ENCODE data around the gene TBR1. TPM values are rescaled to one million over a fixed set of nuclear protein-coding genes. Genes with fewer than 3 reads are reported as not detected.

TBR1 gene
- total RNA-seq, result not detected in 3 replicates
- long read RNA-seq, result 0 reads

DNA sequence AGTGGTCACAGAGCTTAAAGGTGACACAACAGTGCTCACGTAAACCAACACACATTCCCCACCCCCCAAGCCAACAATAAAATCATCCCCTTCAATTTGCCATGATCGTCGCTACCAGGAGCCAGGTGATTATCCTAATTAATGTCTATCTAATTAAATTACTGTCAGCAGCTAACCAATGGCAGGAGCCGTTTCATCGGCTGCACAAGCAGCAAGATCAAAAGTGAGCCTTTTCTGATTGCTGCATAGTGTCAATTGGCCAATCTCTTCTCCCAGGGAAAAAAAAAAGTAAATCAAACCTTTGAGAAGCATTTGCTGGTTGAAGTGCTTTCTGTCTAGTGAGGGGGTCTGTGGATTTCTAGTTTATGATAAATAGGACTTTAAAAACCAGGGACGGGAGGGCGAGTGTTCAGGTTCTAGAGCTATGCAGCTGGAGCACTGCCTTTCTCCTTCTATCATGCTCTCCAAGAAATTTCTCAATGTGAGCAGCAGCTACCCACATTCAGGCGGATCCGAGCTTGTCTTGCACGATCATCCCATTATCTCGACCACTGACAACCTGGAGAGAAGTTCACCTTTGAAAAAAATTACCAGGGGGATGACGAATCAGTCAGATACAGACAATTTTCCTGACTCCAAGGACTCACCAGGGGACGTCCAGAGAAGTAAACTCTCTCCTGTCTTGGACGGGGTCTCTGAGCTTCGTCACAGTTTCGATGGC is at the start of gene TBR1:
Gene TBR1 (plus strand): TSS at position 311 of the 721 bp plus-strand sequence. CDS start 114 bp downstream, at position 425.
- Mint-ChIP-seq H3K4me3 (ENCODE audit: unreplicated experiment) (peak within 1 kb of the TSS; percentile 64), H3K9me3 (ENCODE audit: low read depth) (no peaks in the 10 kb centered on the region), H3K36me3 (ENCODE audit: low read depth) (peaks cover 11% of the 10 kb centered on the region), H3K27ac (ENCODE audit: unreplicated experiment) (no peak within 1 kb of the TSS), H3K4me1 (ENCODE audit: low read depth) (peaks cover 45% of the 10 kb centered on the region), H3K27me3 (ENCODE audit: low read depth) (peaks cover 62% of the 10 kb centered on the region)
- DNase-seq (ENCODE audit: low spot score), result no peak
- TF ChIP-seq, protein P1, sequence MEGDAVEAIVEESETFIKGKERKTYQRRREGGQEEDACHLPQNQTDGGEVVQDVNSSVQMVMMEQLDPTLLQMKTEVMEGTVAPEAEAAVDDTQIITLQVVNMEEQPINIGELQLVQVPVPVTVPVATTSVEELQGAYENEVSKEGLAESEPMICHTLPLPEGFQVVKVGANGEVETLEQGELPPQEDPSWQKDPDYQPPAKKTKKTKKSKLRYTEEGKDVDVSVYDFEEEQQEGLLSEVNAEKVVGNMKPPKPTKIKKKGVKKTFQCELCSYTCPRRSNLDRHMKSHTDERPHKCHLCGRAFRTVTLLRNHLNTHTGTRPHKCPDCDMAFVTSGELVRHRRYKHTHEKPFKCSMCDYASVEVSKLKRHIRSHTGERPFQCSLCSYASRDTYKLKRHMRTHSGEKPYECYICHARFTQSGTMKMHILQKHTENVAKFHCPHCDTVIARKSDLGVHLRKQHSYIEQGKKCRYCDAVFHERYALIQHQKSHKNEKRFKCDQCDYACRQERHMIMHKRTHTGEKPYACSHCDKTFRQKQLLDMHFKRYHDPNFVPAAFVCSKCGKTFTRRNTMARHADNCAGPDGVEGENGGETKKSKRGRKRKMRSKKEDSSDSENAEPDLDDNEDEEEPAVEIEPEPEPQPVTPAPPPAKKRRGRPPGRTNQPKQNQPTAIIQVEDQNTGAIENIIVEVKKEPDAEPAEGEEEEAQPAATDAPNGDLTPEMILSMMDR (IDR thresholded peaks at IDR 0.05), result no peak

DNA sequence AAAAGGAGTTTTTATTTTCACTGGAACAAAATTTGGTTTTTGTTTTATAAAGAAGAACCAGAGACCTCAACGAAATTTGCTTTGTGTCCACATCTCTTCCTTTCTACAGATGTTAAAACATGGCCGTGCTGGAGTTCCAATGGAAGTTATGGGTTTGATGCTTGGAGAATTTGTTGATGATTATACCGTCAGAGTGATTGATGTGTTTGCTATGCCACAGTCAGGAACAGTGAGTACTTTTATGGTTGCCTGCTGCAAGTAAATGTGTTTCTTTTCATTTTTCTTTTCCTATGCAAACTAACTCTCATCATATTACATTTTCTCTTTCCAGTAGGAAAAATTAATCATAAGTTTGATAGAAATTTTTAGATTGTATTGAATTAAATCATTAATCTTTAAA is 48.4 kb upstream of the TBR1 start:
- Mint-ChIP-seq H3K36me3 (ENCODE audit: low read depth) (peaks cover 18% of the 10 kb centered on the region), H3K4me1 (ENCODE audit: low read depth) (peaks cover 7% of the 10 kb centered on the region), H3K27ac (ENCODE audit: unreplicated experiment) (no peak overlapping the region), H3K9me3 (ENCODE audit: low read depth) (peaks cover 4% of the 10 kb centered on the region), H3K27me3 (ENCODE audit: low read depth) (no peaks in the 10 kb centered on the region), H3K4me3 (ENCODE audit: unreplicated experiment) (no peak overlapping the region)
- DNase-seq (ENCODE audit: low spot score), result no peak
- TF ChIP-seq, protein P1 (IDR thresholded peaks at IDR 0.05), result no peak

DNA sequence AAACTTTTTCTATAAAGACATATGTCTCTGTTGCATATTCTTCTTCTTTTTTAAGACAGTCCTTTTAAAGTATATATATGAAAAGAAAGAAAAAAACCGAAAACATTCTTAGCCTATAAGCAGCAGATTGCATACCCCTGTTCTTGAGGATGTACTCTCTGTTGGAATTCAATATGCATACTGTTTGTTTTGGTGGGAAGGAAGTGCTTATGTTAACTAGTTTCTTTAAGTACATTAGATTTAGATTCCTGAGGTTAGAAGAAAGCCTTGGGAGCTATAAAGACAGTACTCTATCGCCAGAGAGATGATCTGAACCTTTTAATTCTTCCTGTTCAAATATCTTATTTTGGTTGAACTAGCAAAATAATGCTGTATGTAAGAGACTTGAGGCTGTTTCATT is 46.8 kb upstream of the TBR1 start:
- TF ChIP-seq, protein P1 (IDR thresholded peaks at IDR 0.05), result no peak
- no peak overlapping the region for H3K4me3 Mint-ChIP-seq (ENCODE audit: unreplicated experiment)
- no peaks in the 10 kb centered on the region for H3K27me3 Mint-ChIP-seq (ENCODE audit: low read depth)
- H3K36me3 Mint-ChIP-seq (ENCODE audit: low read depth), result peaks cover 11% of the 10 kb centered on the region
- H3K4me1 Mint-ChIP-seq (ENCODE audit: low read depth), result peaks cover 7% of the 10 kb centered on the region
- H3K9me3 Mint-ChIP-seq (ENCODE audit: low read depth), result no peaks in the 10 kb centered on the region
- no peak for DNase-seq (ENCODE audit: low spot score)
- H3K27ac Mint-ChIP-seq (ENCODE audit: unreplicated experiment), result no peak overlapping the region

DNA sequence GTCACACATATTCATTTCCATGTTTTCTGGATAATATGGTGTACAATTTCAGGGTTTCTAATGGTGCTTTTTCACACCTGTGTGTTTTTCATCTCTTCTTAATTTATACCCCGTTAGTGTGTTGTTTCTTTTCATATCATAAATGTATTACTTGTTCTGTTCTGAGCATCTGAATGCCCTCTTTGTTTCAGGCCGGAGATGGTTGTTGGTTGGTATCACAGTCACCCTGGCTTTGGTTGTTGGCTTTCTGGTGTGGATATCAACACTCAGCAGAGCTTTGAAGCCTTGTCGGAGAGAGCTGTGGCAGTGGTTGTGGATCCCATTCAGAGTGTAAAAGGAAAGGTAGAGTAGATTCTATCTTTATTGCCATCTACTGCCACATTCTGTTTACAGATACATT is 45.1 kb upstream of the TBR1 start:
- Mint-ChIP-seq H3K27me3 (ENCODE audit: low read depth) (no peaks in the 10 kb centered on the region), H3K9me3 (ENCODE audit: low read depth) (no peaks in the 10 kb centered on the region), H3K4me3 (ENCODE audit: unreplicated experiment) (no peak overlapping the region), H3K36me3 (ENCODE audit: low read depth) (peaks cover 11% of the 10 kb centered on the region), H3K27ac (ENCODE audit: unreplicated experiment) (no peak overlapping the region), H3K4me1 (ENCODE audit: low read depth) (peaks cover 7% of the 10 kb centered on the region)
- no peak for DNase-seq (ENCODE audit: low spot score)
- TF ChIP-seq, protein P1 (IDR thresholded peaks at IDR 0.05), result no peak

DNA sequence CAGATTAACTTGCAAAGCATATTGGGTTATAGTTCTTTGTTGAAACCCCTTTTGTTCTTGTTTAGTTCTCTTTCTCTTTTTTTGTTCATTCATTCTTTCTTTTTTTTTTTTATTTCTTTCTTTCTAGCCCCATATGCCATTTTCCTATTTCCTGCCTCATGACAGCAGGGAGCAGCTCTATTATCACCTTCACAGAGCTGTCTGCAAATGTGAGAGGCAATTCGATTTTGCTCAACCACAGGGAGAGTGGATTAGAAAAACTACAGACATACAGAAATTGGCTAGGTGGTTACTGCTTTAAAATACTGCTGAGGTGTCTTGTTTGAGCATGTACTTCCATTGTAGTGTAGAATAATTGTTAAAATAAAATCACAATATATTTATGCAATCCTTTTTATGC is 44.2 kb upstream of the TBR1 start:
- H3K4me1 Mint-ChIP-seq (ENCODE audit: low read depth), result peaks cover 7% of the 10 kb centered on the region
- H3K36me3 Mint-ChIP-seq (ENCODE audit: low read depth), result peaks cover 11% of the 10 kb centered on the region
- no peak overlapping the region for H3K27ac Mint-ChIP-seq (ENCODE audit: unreplicated experiment)
- H3K27me3 Mint-ChIP-seq (ENCODE audit: low read depth), result no peaks in the 10 kb centered on the region
- TF ChIP-seq, protein P1 (IDR thresholded peaks at IDR 0.05), result no peak
- no peaks in the 10 kb centered on the region for H3K9me3 Mint-ChIP-seq (ENCODE audit: low read depth)
- DNase-seq (ENCODE audit: low spot score), result no peak
- no peak overlapping the region for H3K4me3 Mint-ChIP-seq (ENCODE audit: unreplicated experiment)
